ENCODE measurements around the gene CST9L.

Gene CST9L, protein sequence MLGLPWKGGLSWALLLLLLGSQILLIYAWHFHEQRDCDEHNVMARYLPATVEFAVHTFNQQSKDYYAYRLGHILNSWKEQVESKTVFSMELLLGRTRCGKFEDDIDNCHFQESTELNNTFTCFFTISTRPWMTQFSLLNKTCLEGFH

DNA sequence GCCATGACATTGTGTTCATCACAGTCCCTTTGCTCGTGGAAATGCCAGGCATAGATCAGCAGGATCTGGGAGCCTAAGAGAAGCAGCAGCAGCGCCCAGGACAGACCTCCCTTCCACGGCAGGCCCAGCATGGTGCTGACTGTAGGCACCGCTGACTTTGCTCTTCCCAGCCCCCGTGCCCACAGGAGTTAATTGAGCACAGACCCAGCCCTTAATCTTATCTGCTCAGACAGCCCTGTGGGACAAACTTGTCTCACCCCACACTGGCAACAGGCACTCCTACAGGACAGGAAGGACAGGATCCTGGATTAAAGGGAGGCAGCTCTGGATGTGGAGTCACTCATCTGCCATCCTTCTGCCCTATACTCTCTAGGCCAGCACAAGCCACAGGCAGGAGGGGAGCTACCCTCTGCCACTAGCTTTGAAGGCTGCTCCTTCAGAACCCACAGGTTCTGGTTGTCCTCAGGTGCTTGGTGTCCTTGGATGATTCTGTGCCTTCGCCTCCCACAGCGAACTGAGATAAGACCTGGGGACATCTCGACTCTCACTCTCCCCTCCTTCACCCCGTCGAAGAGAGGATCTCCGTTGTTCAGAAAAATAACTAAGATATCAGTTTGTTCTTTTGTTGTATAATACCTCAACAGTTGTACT lies at the start of gene CST9L:
Gene CST9L (minus strand): TSS at position 165 of the 651 bp plus-strand sequence. CDS start 34 bp downstream, at position 131.
- no peak for DNase-seq (ENCODE audit: low read depth, low spot score)

DNA sequence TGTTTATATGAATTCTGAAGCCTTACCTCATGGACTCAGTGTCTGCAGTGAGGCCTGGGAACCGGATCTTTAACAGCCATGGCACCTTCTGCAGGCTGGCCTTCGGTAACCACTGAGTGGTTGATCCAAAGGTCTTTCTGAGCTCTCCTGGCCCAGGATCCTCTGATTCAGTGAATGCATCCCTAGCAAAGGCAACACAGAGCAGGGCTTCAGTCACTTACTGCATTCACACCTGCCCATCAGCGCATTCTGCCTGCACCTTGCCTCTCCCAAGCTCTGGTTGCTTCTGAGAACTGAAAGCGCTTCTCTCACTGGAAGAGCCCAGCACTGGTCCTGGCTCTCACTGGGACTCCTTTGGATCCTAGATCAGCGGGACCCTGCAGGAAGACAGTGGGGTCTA lies 45.9 kb upstream of the CST9L start:
- DNase-seq (ENCODE audit: low read depth, low spot score) = no peak

DNA sequence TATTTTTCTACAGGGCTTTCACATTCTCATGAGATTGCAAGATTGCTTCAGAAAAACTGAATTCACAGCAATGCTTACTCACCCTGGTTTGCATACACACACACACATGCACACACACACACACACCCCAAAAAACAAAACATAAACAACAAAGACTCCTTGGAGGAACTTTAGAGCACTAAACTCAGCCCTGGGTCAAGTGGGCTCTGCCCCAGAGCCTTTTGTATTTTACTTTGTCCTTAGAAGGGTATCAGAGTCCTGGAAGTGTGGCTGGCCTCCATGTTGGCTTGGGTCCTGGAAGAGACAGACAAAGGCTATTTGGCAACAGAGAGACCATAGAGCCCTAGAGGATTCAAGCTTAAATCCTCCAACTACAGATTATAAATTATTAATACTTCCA lies 45.4 kb upstream of the CST9L start:
- DNase-seq (ENCODE audit: low read depth, low spot score) = no peak

DNA sequence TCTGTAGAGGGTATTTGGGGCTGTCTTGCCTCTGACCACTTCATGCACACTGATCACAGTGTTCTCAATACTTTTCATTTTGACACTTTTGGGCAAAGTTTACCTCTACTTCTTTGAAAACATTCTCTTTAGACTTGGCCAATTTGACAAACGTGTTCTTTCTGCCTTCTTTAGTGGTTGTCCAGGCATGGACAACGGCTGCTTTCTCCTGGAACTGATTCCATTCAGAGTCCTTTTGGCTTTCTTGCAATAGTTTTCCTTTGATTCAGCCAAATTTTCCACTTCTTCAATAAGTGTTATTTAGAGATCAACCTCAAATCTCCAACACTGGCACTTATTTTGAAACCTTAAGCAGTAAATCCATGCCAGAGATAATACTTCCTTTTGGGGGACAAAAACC lies 44.1 kb upstream of the CST9L start:
- no peak for DNase-seq (ENCODE audit: low read depth, low spot score)

DNA sequence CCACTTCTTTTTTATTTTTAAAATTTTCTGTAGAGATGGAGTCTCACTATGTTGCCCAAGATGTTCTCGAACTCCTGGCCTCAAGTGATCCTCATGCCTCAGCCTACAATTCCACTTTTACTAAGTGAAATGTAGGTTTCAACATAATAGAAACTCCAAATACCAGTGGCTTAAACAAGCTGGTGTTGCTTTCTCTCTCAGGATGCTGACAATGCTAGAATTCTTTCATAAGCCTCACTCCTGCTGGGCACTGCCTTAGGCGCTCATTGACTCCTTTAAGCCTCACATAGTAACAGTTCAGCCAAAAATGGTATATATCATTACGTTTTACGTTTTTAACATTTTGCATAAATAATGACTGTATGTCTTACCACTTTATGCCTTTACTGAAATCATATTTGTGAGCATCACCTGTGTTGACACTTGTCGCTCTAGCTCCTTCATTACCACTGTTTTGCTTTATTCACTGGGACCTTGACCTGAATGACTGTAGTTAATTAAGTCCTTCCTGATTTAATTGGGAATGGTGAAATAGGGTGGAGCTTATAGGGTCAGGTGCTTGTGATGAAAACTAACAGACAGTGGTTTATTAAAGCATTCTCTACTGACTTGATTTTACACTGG lies 41.3 kb upstream of the CST9L start:
- no peak for DNase-seq (ENCODE audit: low read depth, low spot score)

DNA sequence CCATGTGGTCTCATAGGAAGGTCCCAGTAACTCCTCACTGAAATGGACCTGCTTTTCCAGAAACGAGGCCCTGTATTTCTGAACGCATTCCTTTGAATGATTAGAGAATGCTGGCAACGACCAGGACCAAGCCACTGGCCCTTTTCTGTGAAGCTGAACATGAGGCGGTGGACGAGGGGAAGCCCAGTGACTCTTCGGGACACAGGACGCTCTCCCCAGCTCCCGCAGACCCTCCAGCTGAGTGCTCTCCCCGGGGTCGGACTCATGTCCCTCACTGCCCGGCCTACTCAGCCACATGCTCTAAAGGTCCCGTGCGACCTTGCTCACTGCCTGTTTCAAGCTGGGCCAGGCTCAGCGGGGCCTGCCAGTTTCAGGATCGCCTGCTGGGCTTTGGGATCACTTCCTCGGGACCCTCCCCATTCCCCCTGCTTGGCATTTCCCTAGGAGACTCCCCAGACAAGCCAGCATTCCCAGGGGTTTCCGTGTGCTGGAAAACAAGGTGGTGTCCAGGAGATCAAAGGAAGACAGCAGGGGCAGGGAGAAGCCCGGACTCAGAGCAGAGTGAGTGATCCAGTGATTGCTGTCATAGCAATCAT lies 40.1 kb upstream of the CST9L start:
- DNase-seq (ENCODE audit: low read depth, low spot score) = no peak

DNA sequence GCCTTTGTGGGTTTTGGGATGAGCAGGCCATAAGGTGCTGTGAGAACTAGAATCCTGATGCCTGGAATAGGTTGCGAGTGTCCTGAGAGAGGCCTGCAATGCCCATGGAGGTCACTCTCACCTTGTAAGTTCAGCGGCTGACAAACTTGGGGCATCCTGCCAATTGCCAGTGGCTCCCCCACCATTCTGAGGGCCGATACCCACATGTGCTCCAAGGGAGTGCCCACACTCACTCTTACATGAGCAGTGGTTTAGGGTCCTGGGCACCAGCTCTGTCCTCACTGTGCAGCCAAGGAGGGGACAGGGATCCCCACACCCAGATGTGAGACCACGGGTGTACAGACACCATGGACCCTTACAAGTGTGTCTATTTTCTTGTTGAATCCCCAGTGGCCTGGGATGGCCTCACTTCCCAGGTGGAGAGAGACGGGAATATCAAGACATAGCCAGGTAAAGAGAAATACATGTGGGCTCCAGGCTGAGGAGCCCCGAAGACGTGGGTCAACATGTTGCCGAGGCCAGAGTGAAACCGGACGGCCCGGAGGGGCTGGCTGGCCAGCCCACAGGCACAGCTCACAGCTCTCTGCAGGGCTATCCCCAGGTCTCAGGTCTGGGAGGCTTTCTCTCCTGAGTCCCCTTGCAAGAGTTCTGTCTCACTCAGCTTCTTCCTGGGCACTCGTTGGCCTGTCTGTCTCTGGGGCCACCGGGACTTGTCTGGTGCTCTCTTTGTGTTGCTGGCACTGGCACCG lies 39.4 kb upstream of the CST9L start:
- no peak for DNase-seq (ENCODE audit: low read depth, low spot score)

DNA sequence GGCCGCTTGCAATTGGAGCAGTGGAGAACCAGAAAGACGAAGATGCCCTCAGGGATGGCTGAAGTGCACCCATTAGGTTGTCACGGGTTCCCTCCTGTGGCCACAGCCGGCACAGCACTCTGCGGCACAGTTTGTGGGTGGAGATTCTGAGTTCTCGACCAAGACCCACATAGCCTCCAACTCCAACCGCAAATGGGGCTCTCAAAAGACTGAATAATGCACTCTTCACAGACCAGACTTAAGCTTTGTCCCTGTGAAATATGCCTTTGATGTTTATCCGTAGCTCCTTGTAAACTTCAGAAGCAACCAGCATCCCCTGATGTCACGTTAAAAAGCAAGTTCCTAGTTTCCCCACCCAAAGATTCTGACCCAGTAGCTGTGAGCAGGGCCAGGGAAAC lies 38.4 kb upstream of the CST9L start:
- DNase-seq (ENCODE audit: low read depth, low spot score) = peak; percentile 32

DNA sequence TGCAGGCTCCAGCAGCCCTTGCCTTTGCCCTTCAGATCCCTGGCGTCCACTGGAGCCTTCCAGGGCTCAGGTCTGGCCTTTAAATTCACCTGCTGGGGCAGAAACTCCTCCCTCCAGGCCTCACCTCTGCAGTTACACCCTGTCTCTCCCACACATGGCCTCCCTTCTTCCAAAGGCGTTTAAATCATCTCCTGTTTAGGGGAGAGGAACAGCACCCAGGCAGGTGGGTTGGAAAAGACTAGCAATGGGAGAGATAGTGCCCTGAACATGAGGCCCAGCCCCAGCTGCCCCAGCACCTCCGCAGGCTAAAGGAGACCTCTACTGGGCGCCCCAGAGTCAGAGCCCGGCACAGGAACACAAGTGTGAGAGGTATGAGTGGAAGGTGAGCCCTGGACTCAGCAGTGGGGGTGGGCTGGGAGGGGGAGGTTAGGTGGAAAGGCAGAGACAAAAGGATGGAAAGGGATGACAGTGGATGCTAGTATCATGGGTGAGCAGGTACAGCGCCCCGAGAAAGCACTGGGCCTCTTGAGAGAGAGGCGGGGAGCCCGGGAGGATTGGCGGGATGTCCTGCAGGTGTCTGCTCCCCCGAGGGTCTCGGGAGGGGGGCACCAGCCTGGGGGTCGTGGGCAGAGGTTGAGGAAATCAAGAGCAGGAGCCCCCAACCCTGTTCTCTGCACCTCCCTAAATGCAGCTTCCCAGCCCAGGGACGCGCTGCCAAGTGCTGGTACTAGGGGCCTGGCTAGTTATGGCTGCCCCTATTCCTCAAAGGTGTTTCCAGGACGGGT lies 37.8 kb upstream of the CST9L start, which contains the start of gene CST9:
Gene CST9 (minus strand): TSS at position 51 of the 785 bp plus-strand sequence. CDS start 53 bp downstream, outside the sequence.
- DNase-seq (ENCODE audit: low read depth, low spot score) = no peak

DNA sequence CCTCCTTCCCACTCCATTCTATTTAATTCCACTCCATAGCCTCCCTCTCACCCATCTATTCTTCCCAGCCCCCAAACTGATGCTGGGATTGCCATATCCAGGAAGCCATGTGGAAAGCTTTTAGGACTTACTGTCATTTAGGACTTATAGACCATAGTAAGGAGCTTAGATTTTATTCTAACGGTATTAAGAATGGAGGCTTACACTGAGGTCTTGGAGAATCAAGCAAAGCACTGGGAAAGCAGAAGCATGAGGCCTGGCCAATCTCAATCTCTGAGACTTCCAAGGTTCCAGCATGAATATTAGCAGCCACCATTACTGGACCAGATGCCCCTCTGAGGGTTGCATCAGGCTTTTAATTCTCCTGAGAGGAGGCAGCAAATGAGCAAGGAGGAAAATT lies 36.0 kb upstream of the CST9L start:
- DNase-seq (ENCODE audit: low read depth, low spot score) = no peak

DNA sequence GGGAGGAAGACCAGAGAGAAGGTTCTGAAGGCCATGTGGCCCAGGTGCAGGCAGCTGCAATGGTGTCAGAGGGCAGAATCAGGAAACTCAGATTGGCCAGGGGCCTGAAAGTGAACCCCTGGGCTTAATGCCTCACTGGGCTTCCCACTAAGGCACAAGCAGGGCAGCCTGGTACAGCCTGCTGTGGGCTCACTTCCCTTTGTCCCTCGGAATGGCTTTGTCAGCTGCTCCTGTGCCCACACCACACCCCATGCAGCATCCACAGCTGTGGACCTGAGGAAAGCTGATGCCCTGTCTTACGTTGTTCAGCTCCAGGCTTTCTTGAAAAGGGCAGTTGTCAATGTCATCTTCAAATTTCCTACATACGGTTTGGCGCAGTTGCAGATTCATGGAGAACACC lies 35.0 kb upstream of the CST9L start:
- DNase-seq (ENCODE audit: low read depth, low spot score) = no peak

DNA sequence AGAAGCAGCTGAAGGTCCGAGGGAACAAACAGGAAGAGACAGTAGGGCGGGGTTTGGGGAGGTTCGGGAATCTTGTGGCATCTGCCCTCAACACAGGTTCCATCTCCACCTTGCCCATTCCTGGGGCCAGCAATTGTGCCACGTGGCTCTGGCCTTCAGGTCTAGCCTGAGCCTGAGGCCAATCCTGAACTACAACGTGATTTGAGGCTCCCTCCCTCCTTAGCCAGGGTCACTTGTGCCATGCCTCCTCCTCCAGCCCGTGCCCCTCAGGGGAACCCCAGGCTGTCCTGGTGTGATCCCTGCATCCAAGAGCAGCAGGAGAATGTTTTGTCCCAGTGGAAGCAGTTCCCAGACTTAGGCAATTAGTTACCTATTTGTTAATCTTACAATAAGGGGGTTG lies 34.4 kb upstream of the CST9L start:
- DNase-seq (ENCODE audit: low read depth, low spot score) = no peak

DNA sequence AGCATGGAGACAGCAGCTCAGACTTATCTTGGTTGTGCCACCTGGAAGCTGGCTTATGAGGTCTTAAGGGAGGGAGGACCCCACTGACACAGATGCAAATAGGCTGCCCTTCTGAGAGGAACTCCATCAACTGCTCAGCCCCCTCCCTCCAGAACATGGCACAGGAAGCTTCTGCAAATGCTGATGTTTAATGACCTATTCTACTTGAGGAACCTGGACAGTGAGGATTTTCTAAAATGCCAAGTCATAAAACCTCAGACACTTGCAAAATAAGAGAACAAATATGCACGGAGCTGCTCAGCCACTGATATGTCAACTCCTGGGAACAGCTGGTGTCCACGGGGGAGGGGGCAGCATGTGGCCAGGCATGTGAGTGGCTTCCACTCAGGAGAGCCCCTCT lies 34.0 kb upstream of the CST9L start:
- no peak for DNase-seq (ENCODE audit: low read depth, low spot score)

DNA sequence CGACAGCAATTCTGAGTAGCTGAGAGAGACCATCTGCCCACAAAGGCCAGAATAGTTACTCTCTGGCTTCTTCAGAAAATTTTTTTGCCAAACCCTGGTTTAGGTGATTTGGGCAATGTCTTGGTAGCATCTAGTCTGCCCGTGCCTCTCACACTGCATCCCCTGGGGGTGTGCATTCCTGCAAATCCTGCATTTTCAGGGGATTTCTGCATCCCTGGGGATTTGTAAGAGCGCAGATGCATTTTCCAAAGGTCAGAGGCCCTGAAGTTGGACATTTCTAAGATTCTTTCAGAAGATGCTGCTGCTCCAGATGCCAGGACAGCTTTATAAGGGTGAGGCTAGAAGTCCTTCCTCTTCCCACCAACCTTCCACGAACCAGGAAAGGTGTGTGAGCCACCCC lies 33.4 kb upstream of the CST9L start:
- no peak for DNase-seq (ENCODE audit: low read depth, low spot score)

DNA sequence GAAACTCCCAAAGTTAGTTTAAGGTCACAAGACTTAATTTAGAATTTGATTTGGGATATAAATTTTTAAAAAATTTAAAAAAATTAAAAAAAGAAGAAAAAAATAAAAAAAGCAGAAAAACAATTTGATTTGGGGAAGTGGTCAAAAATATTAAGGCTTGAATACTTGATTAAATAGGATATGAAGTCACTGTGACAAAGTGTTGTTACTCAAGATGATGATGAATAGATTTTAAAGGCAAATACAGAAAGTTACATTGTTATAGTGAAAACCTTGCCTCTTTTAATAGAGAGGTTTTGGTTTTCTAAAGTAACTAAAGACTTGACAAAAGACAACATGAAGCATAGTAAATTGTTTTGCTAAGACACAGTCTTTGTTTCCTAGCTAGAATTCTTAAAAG lies 30.2 kb upstream of the CST9L start:
- DNase-seq (ENCODE audit: low read depth, low spot score) = no peak

DNA sequence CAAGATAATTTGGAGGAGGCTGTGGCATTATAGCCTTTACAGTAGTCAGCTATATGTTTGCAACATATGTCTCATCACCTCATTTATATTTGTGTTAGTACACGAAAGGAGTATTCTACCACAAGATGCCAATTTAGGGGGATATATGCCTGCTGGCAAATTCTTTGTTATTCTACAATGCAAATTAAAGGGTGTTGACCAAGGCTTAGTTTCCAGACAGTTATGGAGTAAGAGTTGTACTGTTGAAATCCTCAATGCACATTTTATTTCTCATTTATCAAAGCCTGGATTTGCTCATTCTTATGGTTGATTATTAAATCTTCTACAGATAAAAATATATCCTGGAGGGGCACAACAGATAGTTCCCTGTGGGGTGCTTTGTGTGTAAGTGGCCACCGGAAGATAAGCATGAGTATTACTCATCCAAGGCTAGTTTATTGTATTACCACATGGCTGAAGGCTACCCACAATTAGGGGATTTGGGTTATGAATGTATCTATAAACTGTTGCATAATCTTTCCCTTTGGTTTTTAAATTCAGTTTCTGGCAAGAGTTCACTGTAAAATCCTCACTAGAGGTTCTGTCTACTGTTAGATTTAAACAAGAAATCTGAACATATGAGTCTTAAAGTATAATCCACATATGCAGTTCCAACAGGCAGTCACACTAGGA lies 28.4 kb upstream of the CST9L start:
- no peak for DNase-seq (ENCODE audit: low read depth, low spot score)

DNA sequence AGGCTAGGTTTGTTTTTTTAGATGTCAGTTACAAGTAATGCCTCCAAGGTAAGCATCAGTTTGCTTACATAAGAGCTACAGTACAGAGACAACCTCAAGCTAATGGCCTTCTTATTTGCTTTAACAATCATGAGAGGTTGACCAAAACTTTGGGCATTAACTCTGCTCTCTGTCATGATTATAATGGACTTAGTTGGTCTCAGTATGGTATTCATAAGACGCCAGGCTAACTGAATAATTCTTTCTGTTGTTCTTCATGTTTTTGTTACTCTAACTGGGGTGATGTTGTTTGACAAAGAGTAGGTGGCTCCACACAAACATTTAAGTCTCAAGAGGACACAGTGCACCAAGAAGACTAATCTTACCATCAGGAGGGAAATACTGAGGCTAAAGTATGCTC lies 27.7 kb upstream of the CST9L start:
- DNase-seq (ENCODE audit: low read depth, low spot score) = no peak

DNA sequence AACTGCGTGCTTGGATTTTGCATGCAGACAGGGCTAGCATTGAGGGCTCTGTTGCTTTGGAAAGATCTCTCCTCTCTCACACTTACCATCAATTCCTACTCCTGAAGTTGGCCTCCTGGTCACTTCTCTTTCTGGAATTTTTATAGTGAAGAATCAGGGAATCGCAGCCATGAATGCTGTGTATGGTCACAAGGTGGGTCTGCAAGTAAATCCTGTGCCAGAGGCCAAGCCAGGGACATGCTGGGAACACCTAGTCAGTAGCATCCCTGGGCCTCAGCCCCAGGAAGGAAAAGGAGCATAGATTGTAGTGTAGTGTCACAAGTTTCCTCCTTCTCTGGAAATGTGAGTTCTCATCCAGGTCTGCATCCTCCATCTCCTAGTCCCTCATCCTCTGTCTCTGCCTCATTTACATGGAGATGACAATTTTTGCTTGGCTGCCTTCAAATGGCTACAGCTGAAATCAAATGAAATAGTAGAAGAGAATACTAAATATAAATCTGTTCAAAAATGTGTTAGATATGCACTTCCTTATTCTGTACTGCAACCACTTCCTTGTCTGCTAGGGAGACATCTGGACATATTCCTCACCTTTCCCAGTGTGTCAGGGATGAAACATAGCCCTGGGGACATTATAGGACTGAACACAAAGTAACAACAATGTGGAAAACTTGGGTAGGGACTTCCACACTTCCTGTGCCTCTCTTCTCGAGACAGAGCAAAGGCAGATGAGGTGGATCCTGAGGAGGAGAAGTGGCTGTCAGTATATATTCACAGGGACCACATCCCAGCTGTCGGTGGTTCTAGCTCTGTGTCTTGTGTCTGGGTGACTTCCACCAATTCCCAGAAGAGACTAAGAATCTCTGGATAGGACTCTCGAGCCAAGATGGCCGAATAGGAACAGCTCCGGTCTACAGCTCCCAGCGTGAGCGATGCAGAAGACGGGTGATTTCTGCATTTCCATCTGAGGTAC lies 20.4 kb upstream of the CST9L start:
- DNase-seq (ENCODE audit: low read depth, low spot score) = no peak

DNA sequence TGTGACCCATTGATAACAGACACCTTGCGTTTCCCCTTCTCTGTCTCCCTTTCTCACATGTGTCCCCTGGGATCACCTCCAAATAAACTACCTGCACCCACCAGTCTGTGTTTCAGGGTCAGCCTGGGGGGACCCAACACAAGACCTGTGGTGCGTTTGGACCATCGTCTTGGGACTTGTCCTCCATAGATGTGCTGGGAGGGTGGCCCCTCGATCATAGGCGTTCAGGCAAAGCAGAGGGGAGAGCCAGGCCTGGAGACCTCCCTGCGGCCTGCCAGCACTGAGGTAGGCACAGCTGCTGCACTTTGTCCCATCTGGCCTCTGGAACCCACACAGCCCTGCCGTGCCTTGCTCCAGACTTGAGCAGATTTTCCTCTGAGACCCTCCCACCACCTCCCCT lies 19.3 kb upstream of the CST9L start:
- no peak for DNase-seq (ENCODE audit: low read depth, low spot score)
